GM19099 (cell line): ENCODE results near the gene FKBP10.
A peak's percentile ranks its signal among the peaks of the same experiment; 100 is the strongest.

Experiments used
- POLR2A ChIP-seq: IDR thresholded peaks from 3 replicates; pipeline ENCODE4 v1.6.1; 2011; ENCODE audit warnings: low read depth; ENCODE audit not compliant: insufficient read length; ENCODE audit errors: extremely low read depth

The FKBP10 gene

DNA sequence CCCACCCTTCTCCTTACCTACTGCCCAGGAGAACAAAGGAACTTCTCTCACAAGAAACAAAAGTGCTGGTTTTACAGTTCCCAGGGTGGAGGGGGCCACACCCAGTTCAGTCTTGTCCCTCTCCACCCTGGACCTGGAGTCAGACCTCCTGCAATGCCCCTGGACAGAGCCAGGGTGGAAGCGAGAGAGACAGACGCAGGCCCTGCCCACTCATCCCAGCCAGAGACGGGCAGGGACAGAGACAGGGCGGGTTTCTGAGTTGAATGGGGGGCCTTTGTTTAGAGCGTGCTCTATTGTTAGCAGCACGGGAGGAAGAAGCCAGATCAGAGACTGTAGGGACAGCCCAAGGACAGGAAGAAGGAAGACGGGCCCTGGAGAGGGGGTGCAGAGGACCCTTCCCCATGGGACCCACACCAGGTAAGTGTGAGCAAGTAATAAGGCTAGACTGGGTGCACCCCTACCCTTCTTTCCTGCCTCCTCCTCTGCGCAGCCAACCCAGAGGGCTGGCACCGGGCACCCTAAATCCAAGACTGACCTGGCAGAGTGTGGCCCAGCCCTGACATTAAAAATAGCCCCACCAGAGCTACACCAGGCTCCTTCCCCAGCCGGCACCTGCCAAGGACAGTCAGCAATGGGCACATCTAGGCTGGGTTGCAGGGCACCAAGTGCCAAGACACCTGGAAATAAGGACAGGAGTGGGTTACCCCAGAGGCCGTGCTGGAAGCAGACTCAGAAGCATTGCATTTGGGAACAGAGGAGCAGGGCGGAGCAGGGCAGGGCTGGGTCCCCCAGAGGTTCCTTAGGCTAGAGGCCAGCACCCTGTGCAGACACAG lies 37.2 kb upstream of the FKBP10 start:
- no peak for TF ChIP-seq POLR2A

DNA sequence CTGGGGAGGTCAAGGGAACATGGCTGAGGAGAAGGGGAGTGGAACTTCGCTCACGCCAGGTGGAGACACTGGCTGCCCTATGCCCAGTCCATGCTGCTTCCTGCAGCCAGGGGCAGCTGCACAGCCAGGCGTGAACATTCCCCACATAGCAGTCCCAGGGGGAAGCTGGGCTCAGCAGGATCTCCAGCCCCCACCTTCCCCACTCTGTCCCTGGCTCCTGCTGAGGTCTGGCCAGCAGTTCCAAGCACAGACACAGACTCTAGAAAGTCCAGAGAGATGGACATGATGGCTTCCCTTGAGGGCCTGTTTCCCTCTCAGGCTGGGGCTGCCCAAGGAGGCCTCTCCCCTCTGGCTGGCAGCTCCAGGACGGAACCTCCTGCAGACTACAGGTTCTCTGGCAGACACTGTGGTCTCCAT lies 35.6 kb upstream of the FKBP10 start:
- TF ChIP-seq POLR2A, result no peak

- no peak for TF ChIP-seq POLR2A
These were observed 35.1 kb upstream of the FKBP10 start for GRCh38 chr17:41777574-41778188.

GRCh38 chr17:41779954-41780353 lies 32.9 kb upstream of the FKBP10 start:
- no peak for TF ChIP-seq POLR2A

DNA sequence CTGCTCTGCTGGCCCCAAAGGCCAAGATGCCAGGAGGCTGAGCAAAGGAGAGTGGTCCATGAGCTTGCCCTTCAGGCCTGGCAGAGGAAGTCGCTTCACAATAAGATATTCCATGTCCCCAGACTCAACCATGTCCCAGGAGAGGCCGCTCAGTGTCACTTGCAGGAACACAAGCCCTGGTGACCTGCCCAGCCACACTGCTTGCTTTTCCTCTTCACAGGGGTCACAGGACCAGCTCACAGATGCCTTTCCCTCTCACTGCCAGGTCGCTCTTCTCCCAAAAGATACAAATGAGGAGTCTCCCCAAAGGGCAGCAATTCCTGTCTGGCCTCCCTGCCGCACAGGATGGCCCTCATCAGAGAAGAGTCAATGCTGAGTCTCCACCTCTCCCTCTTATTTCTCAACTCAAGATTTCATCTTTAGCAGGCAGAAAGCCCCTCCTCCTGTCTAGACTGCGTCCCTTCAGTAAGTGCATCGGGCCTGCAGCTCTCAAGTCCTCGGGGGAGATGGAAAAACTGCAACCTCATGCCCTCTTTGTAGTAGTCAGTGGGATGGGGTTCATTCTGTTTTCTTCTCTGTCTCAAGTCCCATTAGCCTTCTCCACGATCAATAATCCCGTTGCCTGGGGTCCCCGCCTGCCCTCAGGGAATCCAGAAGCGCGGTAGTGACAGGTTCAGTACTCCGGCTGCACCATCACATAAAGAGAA lies 31.2 kb upstream of the FKBP10 start:
- TF ChIP-seq POLR2A, result no peak

- TF ChIP-seq POLR2A, result no peak
These were observed 30.7 kb upstream of the FKBP10 start for GRCh38 chr17:41782142-41782541.

DNA sequence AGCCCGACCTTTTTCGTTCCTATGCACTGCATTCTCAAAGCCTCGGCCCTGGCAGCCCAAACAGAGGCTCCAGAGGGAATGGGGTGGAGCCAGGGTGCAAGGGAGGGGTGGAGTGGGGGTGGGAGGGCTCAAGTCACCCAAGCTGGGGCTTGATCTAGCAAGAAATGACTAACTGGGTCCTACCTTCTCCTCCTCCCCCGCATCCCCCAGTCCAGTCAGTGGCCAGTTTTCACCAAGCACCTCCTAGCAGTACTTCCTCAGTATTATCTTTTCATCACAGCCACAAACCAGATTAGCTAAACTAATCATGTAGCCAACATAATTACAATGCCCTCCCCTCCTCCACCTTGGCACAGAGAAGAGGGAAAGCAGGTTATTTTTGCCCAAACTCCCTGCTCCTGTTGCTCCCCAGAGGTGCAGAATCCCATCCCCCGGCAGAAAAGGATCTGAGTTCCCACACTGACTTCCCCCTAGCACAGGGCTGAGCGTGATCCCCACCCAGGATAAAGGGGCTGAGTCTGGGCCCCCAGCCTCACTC lies 28.5 kb upstream of the FKBP10 start:
- no peak for TF ChIP-seq POLR2A

DNA sequence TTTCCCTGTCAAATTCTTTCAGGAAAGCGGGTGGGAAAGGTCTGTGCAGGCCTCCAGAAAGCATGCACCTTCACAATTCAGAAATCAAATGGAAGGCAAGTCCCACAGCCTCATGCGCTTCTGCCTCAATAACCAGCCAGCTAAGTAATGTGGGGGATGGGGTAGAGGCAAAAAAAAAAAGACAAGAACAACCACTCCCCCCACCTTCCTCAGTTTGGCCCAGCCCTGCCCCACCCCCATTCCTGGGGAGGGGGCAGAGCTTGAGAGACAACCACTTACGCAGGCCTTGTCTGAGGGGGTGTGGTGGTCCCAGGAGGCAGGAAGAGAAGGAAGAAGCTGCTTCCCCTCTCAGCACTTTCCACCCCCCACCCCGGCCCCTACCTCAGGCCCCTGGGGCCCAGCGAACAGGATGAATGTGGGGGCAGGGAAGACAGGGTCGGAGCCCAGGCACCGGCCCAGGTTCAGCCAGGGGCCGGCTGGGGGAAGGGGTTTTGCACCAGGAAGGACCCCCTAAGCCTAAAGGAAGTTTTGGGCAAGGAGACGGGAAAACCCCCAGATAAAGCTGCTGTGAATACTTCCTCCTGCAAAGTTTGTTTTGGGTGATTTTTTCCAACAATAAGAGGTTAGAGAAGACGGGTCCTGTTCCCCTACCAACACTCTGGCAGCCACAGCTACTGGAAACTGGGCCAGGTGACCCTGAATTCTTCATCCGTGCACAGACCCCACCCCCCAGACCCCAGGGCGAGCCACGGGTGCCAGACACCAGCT lies 27.5 kb upstream of the FKBP10 start:
- TF ChIP-seq POLR2A, result no peak

- no peak for TF ChIP-seq POLR2A
These were observed 27.0 kb upstream of the FKBP10 start for GRCh38 chr17:41785859-41786226.

- TF ChIP-seq POLR2A, result peak; percentile 69
These were observed 26.4 kb upstream of the FKBP10 start, which contains the start of gene JUP for GRCh38 chr17:41786227-41787020. TSS of gene JUP (minus strand) at chr17:41786711. CDS start at chr17:41771854, 14,857 bp downstream.

DNA sequence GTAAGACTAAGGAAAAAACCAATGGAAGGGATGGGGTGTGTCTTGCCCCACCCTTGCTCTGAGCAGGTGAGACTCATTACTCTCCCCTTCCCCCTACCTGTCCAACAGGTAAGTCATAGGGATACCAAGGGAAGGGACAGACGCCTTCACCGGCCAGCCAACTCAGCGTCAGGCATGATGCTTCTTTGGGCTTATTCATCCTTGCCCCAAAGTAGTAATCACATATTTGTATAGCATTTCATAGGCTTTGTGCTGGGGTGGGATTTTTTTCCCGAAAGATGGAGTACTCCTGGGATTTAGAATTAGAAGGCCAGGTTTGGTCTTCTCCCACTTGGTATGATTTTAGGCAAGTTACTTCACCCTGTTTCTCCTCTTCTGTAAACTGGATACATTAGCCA lies 25.8 kb upstream of the FKBP10 start:
- no peak for TF ChIP-seq POLR2A

DNA sequence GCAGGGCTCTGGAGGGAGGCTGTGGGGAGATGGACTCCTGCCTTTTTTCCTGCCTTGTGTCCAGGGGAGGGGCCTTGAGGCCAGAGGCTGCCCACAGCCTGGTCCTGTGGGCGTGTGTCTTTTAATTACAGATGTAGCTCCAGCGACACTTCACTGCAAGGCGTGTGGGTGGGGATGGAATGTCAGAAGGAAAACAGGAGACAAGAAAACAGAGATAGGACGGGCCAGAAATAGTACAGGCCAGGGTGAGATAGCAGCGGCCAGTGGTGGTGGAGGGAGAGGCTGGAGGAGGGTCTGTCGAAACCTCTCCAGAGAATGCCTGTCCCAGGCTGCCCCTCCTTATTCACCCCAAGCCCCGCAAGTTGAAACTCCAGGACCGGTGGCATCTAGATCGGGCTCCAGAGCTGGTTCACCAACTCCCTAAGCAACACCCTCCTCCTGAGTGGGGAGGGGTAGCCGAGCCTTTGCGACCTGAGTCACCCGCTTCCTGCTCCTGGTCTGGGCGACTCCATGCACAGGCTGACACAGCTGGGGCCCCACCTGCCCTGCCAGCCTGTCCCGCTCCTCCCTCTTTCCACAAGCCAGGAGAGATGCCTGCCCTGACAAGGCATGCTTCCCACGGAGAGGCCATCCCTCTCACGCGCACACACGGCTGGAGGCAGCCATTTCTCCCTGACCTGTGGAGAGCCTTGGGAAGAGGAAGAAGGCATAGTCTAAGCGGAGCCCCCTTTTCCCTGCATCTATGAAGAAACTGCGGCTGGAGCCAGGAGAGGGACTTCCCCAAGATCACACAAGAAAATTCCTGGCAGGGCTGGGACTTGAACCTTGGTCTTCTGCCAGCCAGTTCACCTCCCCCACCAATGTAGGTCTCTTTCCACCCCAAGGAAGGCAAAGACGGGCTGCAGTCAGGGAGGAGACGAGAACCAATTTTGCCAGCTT lies 19.7 kb upstream of the FKBP10 start:
- no peak for TF ChIP-seq POLR2A
